Measurements from ENCODE around the gene NDUFAF4. TPM values are rescaled to one million over a fixed set of nuclear protein-coding genes. Genes with fewer than 3 reads are reported as not detected.

Gene NDUFAF4
- total and polyA plus RNA-seq, 4 donors, result 4.9 to 62.1 (median 10.4) TPM

GRCh38 chr6:96923400-96923799 lies 25.7 kb upstream of the NDUFAF4 start:
- Histone ChIP-seq H3K4me3 (ENCODE audit: low read depth in 1 of 3, low read length in 3 of 3) (no peak overlapping the region), H3K27ac (ENCODE audit: low read depth in 1 of 2, low read length in 2 of 2) (peak overlapping the region in 1 of 2 donors; percentile 84), H3K4me1 (ENCODE audit: control insufficient read depth in 4 of 4, insufficient read depth in 4 of 4, low read length in 3 of 4) (peaks cover 0 to 5% (median 3%) of the 10 kb centered on the region in 4 donors), H3K36me3 (ENCODE audit: control insufficient read depth in 4 of 4, insufficient read depth in 3 of 4, low read depth in 1 of 4, low read length in 3 of 4) (no peaks in the 10 kb centered on the region), H3K9ac (ENCODE audit: low read depth in 1 of 2, low read length in 2 of 2) (no peak overlapping the region), H3K9me3 (ENCODE audit: control insufficient read depth in 4 of 4, low read length in 3 of 4) (no peaks in the 10 kb centered on the region), H3K27me3 (ENCODE audit: control insufficient read depth in 4 of 4, insufficient read depth in 4 of 4, low read length in 3 of 4) (no peaks in the 10 kb centered on the region)
- 81% methylated on average over 3 of the region's 3 CpGs for WGBS
- no peak for TF ChIP-seq GABPA (IDR thresholded peaks at IDR 0.05 in 1 of 2, conservative IDR thresholded peaks at IDR 0.05 in 1 of 2)
- no peak for TF ChIP-seq SP1 (IDR thresholded peaks at IDR 0.05)
- TF ChIP-seq RAD21 (IDR thresholded peaks at IDR 0.05), result no peak
- TF ChIP-seq FOXA1 (IDR thresholded peaks at IDR 0.05), result no peak
- no peak for TF ChIP-seq EGR1 (IDR thresholded peaks at IDR 0.05; ENCODE audit: low read depth in 2 of 2)
- no peak for TF ChIP-seq NR2F2 (IDR thresholded peaks at IDR 0.05)
- TF ChIP-seq TAF1 (conservative IDR thresholded peaks at IDR 0.05), result no peak
- TF ChIP-seq YY1 (IDR thresholded peaks at IDR 0.05), result no peak
- TF ChIP-seq, protein P1, sequence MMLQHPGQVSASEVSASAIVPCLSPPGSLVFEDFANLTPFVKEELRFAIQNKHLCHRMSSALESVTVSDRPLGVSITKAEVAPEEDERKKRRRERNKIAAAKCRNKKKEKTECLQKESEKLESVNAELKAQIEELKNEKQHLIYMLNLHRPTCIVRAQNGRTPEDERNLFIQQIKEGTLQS (IDR thresholded peaks at IDR 0.05), result no peak
- no peak for TF ChIP-seq JUND (IDR thresholded peaks at IDR 0.05)
- TF ChIP-seq REST (IDR thresholded peaks at IDR 0.05), result no peak
- no peak for TF ChIP-seq MAX (IDR thresholded peaks at IDR 0.05)
- TF ChIP-seq RXRA (IDR thresholded peaks at IDR 0.05), result no peak
- no peak for TF ChIP-seq HNF4A (conservative IDR thresholded peaks at IDR 0.05)
- DNase-seq (ENCODE audit: low spot score), result no peak

- no peaks in the 10 kb centered on the region for H3K36me3 ChIP-seq (ENCODE audit: control insufficient read depth in 4 of 4, insufficient read depth in 3 of 4, low read depth in 1 of 4, low read length in 3 of 4)
- no peaks in the 10 kb centered on the region for H3K9me3 ChIP-seq (ENCODE audit: control insufficient read depth in 4 of 4, low read length in 3 of 4)
- no peak overlapping the region for H3K9ac ChIP-seq (ENCODE audit: low read depth in 1 of 2, low read length in 2 of 2)
- TF ChIP-seq HNF4A (conservative IDR thresholded peaks at IDR 0.05), result no peak
- TF ChIP-seq SP1 (IDR thresholded peaks at IDR 0.05), result no peak
- TF ChIP-seq TAF1 (conservative IDR thresholded peaks at IDR 0.05), result no peak
- TF ChIP-seq YY1 (IDR thresholded peaks at IDR 0.05), result no peak
- TF ChIP-seq MAX (IDR thresholded peaks at IDR 0.05), result no peak
- no peak for TF ChIP-seq FOXA1 (IDR thresholded peaks at IDR 0.05)
- no peak for TF ChIP-seq EGR1 (IDR thresholded peaks at IDR 0.05; ENCODE audit: low read depth in 2 of 2)
- no peak overlapping the region for H3K27ac ChIP-seq (ENCODE audit: low read depth in 1 of 2, low read length in 2 of 2)
- no peak for DNase-seq (ENCODE audit: low spot score)
- no peak overlapping the region for H3K4me3 ChIP-seq (ENCODE audit: low read depth in 1 of 3, low read length in 3 of 3)
- no peaks in the 10 kb centered on the region for H3K27me3 ChIP-seq (ENCODE audit: control insufficient read depth in 4 of 4, insufficient read depth in 4 of 4, low read length in 3 of 4)
- 94% methylated on average over 1 of the region's 1 CpG for WGBS
- no peaks in the 10 kb centered on the region for H3K4me1 ChIP-seq (ENCODE audit: control insufficient read depth in 4 of 4, insufficient read depth in 4 of 4, low read length in 3 of 4)
These were observed 19.4 kb upstream of the NDUFAF4 start for GRCh38 chr6:96917098-96917497.

- H3K27ac ChIP-seq (ENCODE audit: low read depth in 1 of 2, low read length in 2 of 2), result no peak overlapping the region
- no peak overlapping the region for H3K9ac ChIP-seq (ENCODE audit: low read depth in 1 of 2, low read length in 2 of 2)
- no peaks in the 10 kb centered on the region for H3K36me3 ChIP-seq (ENCODE audit: control insufficient read depth in 4 of 4, insufficient read depth in 3 of 4, low read depth in 1 of 4, low read length in 3 of 4)
- no peak overlapping the region for H3K4me3 ChIP-seq (ENCODE audit: low read depth in 1 of 3, low read length in 3 of 3)
- 73% methylated on average over 3 of the region's 3 CpGs for WGBS
- H3K4me1 ChIP-seq (ENCODE audit: control insufficient read depth in 4 of 4, insufficient read depth in 4 of 4, low read length in 3 of 4), result no peaks in the 10 kb centered on the region
- H3K27me3 ChIP-seq (ENCODE audit: control insufficient read depth in 4 of 4, insufficient read depth in 4 of 4, low read length in 3 of 4), result no peaks in the 10 kb centered on the region
- TF ChIP-seq SP1 (IDR thresholded peaks at IDR 0.05) (no peak), YY1 (IDR thresholded peaks at IDR 0.05) (no peak), FOXA2 (IDR thresholded peaks at IDR 0.05) (no peak), FOXA1 (IDR thresholded peaks at IDR 0.05) (no peak), JUND (IDR thresholded peaks at IDR 0.05) (no peak), MAX (IDR thresholded peaks at IDR 0.05) (no peak), HNF4G (IDR thresholded peaks at IDR 0.05) (no peak), ZBTB33 (IDR thresholded peaks at IDR 0.05) (no peak), EGR1 (IDR thresholded peaks at IDR 0.05; ENCODE audit: low read depth in 2 of 2) (no peak), REST (IDR thresholded peaks at IDR 0.05) (no peak), GABPA (IDR thresholded peaks at IDR 0.05 in 1 of 2, conservative IDR thresholded peaks at IDR 0.05 in 1 of 2) (no peak)
- no peak for DNase-seq (ENCODE audit: low spot score)
- H3K9me3 ChIP-seq (ENCODE audit: control insufficient read depth in 4 of 4, low read length in 3 of 4), result no peaks in the 10 kb centered on the region
These were observed 15.9 kb upstream of the NDUFAF4 start for GRCh38 chr6:96913621-96914020.
